NCI-H1417 treated with DMSO at 0.1 percent for 48 hours (cell line): ENCODE data around the gene ZFAND3.

Experiments
- DNase-seq: peaks from one replicate; lab custom pipeline; 2025; lab: John Stamatoyannopoulos, UW

Gene ZFAND3

DNA sequence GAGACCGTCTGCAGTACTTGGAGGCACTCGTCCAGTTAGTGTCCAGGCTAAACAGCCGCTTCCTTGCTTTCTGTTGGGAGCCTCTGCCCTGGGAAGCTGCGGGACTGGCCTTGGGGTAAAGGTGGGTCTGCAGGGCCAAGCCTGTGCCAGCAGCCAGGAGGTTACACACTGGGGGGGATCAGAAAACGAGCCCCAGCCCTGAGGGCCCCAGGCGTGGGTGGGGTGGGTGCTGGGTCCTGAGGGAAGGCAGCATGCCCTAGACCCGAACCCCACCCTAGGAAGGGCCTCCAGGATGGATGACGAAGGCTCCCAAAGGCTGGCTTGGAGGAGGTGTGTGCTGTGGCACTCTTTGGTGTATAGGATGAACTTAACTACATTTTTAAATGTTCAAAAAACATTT lies 335.2 kb downstream of the ZFAND3 start:
- DNase-seq, result no peak

DNA sequence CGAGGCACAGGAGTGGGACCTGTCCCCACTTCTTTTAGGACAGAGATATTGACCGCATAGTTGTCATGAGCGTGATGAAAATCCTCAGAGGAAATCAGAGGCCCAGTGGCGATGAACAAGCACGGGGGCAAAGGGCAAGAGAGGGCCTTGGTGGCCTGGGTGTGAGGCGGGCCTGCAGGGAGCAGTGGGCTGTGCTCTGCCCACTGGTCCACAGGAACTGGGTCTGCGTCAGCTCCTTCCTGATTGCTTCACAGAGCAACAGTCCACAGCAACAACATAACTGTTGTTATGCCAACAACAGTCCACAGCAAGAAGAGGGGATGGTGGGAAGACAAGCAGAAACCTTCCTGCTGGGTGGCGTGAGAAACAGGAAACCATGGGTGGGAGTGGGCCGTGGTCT lies 335.6 kb downstream of the ZFAND3 start:
- DNase-seq, result no peak

DNA sequence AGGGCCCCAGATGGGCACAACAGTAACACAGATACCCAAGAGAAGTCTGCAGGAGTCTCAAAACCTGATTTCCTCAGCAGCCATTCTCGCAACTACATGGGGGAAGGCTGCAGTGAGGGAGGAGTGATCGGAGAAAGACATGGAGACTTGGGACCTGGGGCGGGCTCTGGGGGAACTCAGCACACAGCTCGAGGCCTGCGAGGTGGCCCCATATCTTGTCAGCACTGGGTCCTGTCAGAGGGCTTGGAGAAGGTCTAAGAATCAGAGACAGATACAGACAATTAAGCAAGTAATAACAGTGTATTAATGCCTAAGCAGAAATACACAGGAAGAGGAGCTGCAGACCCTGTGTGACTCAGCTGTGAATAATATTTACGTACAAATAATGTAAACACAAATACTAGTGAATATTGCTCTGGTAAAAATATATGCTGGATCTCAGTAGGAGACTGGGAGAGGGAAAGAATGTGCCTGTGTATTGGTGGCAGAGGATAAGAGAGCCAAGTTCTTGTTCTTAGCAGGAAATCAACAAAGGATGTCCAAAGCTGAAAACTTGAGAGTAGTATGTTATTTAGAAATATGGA lies 336.2 kb downstream of the ZFAND3 start:
- no peak for DNase-seq

DNA sequence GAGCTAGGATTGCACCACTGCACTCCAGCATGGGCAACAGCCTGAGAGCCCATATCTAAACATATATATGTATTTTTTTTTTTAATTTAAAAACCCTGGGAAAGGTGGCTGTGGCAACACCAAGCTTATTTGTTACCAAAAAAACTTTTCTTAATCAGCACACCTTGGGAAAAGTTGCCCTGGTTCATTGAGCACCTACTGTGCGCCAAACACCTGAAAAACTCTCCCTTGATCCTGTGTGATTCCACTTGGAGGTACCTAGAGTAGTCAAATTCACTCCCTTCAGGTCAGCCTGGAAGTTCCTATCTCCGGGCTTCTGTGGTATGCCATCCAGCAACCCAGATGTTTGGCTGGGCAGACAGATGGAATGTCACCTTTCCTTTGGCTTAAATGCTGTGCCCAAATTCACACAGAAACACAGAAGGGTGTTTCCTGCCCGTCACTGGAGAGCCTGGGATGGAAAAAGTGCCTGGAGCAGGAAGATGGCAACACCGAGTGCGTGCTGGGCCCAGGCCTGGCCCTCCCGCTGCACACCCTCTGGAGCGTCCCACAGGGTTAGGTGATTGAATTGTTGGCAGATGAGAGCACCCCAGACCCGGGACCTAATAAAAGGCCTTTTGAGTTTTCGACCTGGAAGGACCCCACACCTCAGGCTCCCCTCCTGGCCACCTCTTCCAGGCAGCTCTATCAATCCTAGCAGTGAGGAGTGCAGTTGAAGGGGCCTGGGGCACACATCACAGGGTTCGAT lies 337.5 kb downstream of the ZFAND3 start:
- DNase-seq, result no peak

DNA sequence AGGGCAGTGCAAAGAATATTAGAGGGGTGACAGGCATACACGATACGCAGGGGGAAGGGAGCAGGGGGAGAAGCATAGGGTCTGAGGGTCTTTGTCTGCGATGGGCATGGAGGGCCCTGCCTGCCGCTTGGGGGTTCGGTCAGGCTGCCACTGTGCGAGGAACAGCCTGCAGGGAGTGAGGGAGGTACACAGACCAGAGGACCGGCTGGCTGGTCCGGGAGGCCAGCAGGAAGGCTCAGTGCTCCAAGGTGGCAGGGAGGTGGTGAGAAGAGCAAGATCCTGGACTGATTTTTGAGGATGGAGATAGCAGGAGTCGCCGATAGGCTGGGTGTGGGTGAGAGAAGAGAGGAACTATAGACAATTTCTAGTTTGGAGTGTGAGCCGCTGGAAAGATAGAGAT lies 338.4 kb downstream of the ZFAND3 start:
- no peak for DNase-seq

DNA sequence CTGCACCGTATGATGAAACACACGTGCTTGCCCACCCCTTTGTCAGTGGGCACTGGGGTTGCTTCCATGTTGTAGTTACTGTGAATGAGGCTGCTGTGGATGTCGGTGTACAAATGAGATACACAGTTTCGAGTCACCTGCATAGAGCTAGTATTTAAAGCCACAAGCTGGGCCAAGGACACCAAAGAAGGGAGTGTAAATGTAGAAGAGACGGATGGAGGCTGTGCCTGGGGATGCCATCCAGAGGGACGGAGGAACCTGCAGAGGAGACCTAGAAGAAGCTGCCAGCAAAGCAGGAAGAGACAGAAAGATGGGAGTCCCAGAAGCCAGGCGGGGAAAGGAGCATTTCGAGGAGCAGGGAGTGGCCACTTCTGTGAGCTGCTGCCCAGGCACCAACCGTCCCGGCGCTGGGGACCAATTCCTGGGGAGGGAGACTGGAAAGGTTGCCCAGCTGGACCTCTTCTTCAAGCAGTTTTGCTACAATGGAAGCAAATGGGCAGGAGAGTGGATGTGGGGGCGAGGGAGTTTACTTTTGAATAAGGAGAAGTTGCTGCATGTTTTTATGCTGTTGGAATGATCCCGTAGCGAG lies 339.3 kb downstream of the ZFAND3 start:
- DNase-seq, result no peak

DNA sequence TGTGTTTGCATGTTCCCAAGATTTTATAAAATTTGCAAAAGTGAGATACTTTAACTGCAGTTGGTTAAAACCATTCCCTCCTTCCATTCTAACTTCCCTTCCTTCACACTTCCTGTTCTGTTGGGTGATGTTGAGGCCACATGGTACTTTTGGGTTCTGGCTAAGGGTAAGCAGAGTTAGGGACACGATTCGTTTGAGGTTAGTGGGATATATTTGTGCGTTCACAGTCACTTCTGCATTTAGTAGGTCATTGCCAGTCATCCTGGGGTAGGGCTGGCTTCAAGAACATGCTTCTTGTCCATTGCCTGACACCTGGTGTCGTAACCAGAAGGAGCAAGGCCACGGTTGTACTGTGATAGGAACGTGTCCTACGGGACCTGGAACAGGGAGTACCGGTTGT lies 340.1 kb downstream of the ZFAND3 start:
- no peak for DNase-seq

DNA sequence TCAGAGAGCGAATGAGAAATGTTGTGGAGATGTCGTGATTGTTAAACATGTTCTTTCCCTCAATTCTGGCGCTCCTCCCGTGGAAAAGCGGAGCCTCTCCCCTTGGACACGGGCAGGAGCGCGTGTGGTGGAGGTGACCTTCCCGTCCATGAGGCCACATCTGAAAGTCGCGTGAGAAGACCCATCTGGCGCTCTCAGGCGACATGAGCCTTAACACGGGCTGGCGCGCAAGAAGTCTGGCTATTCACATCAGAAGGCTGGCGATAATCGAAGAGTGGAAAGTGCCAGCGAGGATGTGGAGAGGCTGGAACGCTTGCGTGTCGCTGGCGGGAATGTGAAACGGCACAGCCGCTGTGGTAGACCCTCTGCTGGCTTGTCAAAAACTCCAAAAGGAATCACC lies 341.3 kb downstream of the ZFAND3 start:
- no peak for DNase-seq

DNA sequence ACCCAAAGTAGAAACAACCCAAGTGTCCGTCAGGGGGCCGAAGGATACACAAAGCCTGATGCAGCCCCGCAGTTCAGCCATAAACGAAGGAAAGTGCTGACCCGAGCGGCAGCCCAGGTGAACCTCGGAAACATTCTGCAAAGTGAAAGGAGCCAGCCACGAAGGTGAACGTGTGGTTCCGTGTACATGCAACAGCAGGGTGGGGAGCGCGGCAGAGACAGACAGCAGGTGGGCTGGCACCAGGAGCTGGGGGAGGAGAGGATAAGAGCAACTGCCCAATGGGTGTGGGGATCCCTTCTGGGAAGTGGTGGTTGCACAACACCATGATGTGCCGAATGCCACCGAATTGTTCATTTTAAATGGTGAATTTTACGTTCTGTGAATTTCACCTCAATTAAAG lies 341.8 kb downstream of the ZFAND3 start:
- no peak for DNase-seq

DNA sequence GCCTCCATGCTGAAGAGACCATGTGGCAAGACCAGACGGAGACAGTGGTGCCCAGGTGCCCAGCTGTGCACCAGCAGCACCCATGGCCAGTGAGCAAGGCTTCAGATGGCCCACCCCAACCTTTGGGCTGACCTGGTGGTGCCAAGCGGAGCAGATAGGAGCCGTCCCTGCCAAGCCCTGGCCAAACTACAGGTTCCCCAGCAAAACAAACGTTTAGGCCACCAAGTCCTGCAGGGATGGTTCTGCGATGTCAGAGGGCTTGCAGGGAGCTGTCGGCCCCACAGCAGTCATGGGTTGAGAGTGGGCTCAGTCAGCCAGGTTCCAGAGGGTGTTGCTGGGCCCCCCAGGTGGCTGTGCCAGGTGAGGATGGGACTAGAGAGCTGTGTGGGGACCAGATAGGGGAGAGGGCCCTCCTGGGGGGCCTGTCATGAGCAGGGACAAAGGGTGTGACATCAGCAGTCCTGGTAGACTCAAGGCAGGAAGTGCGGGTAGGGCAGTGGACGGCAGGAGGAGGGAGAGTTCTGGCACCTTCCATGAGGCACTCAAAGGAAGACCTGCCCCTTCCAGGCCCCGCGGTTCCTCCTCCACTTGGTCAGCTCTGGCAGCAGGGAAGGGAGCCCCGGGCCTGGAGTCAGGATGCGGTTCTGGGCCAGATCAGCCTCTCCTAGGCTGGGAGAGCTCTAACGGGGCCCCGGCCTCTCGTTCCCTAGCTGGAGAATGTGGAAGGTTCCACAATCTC lies 342.4 kb downstream of the ZFAND3 start:
- DNase-seq, result no peak

DNA sequence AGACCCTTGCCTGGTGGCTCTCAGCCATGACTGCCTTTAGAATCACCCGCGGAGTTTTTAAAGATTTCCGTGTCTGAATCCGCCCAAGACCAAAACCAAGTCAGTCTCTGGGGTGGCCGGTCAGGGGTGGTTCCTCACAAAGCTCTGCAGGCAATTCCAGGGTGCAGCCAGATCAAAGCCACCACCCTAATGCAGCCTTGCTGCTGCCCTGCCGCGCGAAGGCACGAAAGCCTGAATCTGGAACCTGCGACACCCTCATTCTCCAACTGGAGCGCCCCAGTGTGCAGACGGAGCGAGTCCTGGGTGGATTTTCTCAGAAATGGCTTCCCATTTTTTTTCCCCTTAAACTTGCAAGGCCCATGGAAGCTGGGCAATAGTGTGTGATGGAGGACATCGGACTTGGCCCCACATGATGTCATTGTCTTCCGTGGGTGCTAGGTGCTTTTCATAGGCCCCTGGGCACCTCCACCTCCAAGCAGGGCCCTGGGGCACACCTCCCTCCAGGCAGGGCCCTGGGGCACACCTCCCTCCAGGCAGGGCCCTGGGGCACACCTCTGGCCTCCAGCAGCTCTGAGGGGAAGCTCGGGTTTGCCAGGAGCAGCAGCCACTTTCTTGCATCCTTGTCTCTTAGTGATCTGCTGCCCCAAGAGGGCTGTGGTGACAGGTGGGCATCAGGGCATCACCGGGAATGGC lies 343.1 kb downstream of the ZFAND3 start:
- no peak for DNase-seq

DNA sequence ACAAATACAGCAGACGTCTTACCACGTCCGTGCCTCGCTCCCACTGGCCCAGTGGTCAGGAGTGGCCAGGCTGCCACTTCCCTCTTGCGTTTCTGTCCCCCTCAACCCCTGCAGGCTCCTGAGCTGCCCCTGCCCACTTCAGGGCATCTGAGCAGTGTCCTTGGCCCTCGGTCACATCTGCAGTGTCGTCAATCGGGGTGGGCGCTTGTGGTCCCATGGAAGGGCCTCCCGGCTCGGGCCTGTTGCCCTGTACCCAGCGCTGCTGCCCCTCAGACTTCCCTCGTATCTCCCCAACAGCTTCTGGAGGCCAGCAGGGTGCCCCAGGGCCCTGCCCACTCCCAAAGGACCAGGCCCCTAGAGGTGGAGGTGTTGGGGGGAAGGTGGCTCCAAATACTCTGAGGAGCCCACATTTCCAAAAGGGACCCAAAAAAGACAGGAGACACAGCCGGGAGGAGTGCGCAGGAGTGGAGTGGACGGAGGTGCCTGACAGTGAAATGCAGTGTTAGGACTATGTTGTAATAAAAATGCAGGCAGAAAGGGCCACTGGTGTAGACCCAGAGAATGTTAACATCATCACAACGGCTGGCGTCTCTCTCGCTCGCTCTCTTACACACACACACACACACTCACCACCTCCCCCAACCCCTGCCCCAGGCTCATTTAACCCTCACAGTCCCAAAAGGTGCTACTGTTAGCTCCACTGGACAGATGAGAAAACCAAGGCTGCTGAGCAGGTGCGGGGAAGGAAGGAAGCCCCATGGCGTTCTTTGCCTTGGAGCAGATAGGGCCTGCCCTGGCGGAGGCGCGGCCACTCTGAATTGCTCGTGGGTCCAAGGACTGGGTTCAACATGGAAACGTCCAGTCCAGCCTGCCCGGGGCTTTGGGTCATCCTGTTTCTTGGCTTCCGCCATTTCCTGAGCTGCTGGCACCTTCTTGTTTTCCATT lies 343.9 kb downstream of the ZFAND3 start:
- DNase-seq, result no peak

DNA sequence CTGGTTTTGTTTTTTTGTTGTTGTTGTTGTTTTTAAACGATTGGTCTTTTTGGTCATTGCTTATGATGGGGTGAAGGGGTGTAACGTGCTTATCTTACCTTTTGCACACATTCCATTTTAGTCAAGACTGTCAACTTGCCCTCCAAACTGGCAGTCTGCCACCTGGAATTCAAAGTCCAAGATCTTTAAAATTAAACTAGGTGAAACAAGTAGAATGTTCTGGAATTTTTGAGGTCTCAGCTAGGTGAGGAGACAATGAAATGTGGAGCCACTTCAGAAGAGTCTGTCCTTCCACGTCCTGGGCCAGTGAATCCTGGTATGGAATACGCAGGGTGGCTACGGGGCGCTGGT lies 344.6 kb downstream of the ZFAND3 start:
- DNase-seq, result no peak

DNA sequence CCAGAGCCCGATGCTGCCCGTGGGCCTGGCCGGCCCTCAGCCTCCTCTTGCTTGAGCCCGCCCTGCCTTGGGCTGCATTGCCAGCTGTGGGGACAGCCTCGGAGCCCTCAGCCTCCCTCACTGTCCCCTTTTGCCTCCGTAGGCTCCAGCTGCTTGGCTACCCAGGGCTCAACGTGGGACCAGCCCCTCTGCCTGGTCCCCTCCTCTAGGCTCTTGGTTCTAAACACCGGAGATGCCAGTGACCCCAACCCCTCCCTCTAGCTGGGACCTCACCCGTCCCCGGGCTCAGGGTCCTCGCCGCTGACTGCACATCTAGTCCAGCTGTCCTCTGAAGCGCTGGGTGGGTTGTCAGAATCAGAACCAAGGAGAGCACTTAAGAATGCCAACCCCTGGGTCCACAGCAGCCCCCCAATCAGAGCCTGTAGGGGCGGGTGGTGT lies 345.2 kb downstream of the ZFAND3 start:
- DNase-seq, result no peak

DNA sequence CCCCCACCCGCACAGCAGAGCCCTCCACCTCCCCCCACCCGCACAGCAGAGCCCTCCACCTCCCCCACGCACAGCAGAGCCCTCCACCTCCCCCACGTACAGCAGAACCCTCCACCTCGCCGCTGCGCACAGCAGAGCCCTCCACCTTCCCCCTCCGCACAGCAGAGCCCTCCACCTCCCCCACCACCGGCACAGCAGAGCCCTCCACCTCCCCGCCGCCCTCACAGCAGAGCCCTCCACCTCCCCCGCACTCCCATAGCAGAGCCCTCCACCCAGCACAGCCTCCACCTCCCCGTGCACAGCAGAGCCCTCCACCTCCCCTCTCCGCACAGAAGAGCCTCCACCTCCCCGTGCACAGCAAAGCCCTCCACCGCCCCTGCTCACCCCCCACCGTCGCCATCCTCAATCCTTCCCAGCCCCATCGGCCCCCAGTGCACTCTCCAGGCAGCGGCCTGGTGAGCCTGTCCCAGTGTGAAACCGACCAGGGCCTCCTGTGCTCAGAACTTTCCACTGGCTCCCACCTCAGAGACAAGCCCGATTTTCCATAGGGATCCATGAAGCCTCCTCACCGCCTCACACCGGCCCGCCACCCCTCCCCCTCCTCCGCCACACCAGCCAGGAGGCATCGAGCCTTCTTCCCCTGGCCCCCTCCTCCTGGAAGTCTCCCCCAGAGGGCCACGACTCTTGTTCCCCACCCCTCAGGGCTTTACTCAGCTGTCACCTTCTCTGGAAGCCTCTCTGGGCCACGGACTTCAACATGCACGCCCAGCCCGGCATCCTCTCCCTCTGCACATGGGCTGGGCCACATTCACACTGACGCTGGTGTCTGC lies 347.1 kb downstream of the ZFAND3 start:
- no peak for DNase-seq

DNA sequence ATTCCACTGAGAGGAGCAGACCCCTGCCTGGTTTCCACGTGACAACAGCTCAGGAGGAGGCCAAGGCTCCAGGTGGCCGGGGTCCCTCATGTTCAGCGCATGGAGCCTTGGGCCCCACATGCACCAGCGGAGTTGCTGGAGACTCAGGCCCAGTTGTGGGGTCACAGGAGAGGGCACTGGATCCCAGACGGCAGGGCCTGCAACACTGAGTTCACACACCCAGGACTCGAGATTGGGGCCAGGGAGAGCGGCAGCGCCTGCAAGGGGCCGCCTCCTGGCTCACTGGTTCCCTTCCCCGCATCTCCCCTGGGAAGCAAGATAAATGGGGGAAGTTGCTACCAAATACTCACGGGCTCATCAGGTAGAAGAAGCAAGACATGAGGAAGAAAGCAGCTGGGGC lies 348.1 kb downstream of the ZFAND3 start:
- no peak for DNase-seq

DNA sequence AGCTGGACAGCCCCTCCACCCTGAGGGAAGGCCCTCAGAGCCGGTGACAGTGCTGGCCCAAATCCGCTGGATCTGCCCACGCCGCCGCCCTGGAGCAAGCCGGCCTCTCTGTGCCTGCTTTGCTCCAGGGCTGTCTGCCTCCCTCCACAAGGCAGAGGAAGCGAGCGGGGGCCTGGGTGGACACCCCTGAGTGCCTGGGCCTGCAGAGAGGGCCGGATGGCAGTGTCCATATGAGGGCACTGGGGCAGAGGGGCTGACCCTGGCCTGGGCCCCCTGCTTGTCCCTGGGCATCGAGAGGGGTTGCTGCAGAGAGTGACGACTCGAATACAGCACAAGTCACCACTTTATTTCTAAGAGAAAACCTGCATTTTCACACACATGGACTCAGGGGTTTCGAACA lies 348.6 kb downstream of the ZFAND3 start:
- no peak for DNase-seq

DNA sequence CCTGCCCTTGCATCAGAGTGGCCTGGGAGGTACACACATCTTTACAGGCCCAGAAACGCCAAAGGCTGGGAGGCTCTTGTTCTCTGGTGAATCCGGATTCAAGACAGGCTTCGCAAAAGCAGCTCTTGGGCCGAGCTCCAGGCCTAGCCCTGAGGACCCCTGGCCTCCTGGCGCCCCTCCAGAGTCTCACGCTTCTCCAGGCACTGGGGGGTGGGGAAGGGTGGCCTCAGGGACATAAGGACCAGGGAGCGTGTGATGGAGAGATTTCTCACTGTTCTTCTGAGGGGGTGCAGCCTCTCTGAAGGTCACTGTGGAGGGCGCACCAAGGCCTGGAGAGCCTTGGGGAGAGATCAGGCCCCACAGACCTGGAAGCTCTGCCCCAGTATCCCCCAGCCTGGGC lies 349.2 kb downstream of the ZFAND3 start:
- no peak for DNase-seq

DNA sequence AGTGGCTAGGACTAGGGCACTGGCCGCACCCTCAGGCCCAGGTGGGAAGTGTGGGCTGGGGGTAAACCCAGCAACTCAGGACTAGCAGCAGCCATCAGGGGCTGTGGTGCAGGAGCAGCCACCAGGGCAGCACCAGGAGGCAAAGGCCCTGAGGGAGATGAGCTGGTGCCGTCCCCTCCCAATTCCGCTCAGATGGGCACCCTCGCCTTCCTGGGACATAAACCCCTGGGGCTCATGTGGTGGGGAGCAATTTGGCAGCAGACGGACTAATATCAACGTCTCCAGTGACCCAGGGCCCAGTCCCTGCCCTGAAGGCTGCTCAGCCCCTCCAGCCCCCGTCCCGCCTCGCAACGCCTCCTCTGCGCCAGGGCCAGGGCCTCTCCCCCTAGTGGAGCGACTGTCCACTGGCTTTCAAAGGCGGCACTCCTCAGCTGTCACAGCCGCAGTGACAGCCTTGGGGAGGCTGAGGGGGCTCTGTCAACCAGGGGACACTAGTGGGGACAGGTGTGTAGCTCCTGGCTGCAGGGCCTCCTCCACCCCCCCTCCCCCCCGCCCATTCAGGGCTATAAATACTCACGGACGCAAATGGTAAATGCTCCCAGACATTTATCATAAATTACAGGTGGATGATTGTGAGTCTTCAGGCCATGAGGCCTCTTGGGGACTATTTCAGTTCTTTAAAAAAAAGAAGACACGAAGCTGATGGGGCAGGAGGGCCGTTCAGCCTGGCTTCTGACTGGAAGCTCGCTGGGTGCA lies 349.9 kb downstream of the ZFAND3 start:
- no peak for DNase-seq
